HT1080 (cell line): Measurements from ENCODE around the gene SUGP1. TPM values are rescaled to one million over a fixed set of nuclear protein-coding genes. Genes with fewer than 3 reads are reported as not detected.
"Not testable (repeated sequence)": the region's sequence is repeated elsewhere in the genome, so short reads cannot be mapped to it uniquely, and the experiment has no call there.

Experiments
- DNase-seq: peaks from one replicate; pipeline ENCODE4 v3.0.0-alpha.2; 2015; ENCODE audit warnings: low read depth
- polyA plus RNA-seq, 2 experiments: library from polyadenylated mRNA; depleted of rRNA; stranded (reverse); fragments of >200 nt; gene quantifications; 2 replicates each; pipeline ENCODE4 v1.2.3, GENCODE V29; 2015
- total RNA-seq: library from RNA; depleted of rRNA; stranded (reverse); fragments of >200 nt; shearing (Covaris generic); gene quantifications from 2 replicates; pipeline ENCODE4 v1.2.3, GENCODE V29; 2014; rRNA removed

The SUGP1 gene
- total RNA-seq: 49.8 and 55.4 TPM in 2 replicates
- polyA plus RNA-seq (2015; cell fraction: cytosol; rRNA removed): 30.9 and 35.5 TPM in 2 replicates
- 60.5 and 63.9 TPM in 2 replicates for polyA plus RNA-seq (2015; cell fraction: nucleus; rRNA removed)

- peak; percentile 91 for DNase-seq
These were observed at the start of gene SUGP1, which contains the start of gene MAU2 for GRCh38 chr19:19320361-19321140. TSS of gene SUGP1 (minus strand) at chr19:19320509. CDS start at chr19:19320496, 13 bp downstream. TSS of gene MAU2 (plus strand) at chr19:19320829. CDS start at chr19:19320860, 31 bp downstream.

DNA sequence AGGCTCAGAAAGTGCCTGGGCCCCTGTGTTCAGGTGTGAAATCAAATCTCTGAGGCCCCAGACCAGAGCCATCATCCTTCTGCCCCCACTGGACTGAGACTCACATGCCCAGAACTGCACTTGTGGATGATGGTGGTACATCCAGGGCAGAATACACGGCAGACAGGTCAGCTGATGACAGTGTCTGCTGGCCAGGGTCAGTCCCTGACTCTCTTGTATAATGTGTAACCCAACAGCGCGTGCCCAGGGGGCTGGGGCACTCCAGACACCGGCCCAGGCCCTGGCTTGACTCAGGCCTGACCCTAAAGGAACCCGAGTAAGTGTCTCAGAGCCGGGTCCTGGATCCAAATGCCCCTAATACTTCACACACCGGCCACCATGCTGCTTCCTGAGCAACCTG, 47.8 kb upstream of the SUGP1 start:
- DNase-seq: no peak

- peak; percentile 72 for DNase-seq
These were observed 46.4 kb upstream of the SUGP1 start for GRCh38 chr19:19366434-19367396.

- DNase-seq: no peak
These were observed 41.8 kb upstream of the SUGP1 start for GRCh38 chr19:19362075-19362474.

DNA sequence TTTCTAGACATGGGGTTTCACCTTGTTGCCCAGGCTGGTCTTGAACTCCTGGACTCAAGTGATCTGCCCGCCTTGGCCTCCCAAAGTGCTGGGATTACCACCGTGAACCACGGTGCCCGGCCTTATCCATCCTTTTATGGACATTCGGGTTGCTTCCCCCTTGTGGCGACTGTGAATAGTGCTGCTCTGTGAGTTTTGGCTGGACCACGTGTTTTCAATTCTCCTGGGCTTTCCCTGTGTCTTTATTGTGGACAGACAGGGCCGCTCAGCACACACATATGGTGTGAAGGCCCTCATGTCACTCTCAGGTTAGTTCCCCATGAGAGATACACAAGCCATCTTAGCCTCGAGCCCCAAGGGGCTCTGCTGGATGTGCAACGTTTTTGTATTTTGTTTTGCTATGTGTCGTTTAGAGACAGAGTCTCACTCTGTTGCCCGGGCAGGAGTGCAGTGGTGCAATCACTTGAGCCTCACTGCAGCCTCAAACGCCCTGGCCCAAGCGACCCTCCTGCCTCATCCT, 40.8 kb upstream of the SUGP1 start:
- peak; percentile 78 for DNase-seq

DNA sequence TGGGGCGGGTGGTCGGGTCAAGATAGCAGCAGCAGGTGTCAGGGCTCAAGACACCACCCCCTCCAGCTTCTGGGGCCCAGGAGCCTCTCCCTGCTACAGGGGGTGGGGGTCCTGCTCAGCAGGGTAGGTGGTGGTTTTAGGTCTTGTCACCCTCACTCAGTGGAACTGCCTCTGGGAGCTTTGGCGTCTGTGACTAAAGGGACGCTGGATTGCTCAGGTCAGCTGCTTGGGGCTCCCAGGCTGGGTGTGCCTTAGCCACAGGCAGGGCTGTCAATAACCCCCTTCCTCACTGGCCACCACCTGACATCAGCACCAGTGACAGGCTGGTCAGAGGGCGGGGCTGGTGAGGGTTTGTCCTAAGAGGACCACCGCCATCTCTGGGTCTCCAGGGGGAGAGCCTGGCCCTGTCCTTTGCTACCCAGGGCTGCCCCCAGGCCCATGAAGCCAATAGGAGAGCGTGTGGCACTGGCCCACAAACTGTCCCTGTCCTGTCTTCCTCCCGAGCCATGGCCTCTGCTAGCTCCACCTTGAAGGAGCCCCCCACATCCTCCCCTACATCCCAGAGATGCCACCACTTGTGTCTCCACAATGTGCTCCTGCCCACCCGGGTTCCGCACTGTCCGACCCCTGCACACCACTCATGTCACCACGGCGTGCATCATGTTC, 36.7 kb upstream of the SUGP1 start:
- no peak for DNase-seq

DNA sequence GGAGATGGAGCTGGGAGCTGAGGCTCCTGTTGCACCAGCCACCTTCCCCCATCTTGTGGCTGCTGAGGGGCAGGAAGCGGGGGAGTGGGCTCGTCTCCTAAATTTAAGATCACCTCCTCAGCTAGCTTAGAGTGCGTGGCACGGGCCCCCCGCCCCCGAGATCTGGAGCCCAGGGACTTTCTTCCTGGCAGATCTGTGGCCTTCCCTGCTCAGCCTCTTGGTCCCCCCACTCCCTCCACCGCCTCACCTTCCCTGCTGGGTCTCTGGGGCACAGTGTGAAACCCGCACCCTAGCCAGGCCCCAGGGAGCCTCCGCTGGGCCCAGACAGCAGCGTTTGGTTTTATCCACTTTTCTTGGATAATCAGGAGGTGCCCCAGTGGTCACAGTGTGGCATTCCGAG, 36.2 kb upstream of the SUGP1 start:
- no peak for DNase-seq

DNA sequence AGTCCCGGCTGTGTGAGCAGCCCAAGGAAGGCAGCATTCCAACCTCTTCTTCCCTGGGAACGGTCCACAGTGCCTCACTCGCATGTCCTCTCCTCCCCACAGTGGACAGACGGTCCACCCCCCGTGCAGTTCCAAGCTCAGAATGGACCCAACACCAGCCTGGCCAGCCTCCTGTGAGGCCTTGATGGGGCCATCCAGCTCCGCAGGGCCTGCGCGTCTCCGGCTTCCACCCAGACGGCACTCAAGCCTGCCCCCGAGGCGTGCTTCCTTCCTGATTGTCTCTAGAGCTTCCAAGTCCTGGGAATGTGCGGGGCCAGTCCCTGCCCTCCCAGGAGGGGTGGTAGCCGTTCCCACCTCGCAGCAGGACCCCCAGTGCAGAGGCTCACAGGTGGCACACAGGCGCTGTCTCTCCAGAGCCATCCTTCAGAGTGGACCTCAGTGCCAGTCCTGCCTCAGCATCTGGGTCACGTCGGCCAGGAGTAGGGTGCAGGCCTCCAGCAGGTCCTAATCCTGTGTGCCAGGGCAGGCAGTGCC, 35.4 kb upstream of the SUGP1 start:
- no peak for DNase-seq

DNA sequence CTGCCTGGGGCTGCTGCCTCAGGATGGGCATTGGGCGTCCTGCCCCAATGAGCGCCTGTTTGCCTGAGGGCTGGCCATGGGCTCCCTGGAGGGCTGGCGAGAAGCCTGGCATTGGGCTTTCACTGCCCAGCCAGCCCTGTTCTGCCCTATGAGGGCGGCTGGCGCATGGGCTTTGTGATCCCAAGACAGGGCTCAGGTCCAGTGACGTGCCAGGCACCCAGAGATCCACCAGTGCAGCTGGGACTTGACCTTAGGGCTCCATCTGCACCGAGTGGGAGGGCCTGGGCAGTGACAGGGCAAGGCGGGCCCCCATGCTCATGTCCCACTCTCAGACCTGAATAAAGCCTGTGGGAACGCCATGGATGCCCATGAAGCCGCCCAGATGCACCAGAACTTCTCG, 34.6 kb upstream of the SUGP1 start:
- DNase-seq: no peak

GRCh38 chr19:19354007-19354406, 33.7 kb upstream of the SUGP1 start:
- no peak for DNase-seq

DNA sequence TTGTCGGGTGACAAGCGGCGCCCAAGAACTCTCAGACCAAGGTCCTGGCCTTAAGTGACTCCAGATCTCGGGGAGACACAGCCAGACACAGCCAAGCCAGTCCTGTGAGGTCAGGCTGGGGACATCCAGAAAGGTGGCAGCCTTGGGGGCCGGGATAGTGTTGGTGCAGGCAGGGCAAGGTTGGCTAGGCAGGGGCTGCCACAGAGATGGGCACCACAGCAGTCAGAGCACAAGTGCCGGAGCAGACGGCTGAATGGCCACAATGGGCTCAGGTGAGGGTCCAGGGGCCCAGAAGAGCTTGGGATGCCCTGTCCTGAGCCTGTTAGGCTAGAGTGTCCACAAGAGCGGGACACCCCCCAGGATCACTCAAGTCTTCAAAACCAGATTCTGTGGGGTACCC, 32.5 kb upstream of the SUGP1 start:
- no peak for DNase-seq

- not testable (repeated sequence) for DNase-seq
These were observed 30.4 kb upstream of the SUGP1 start for GRCh38 chr19:19350756-19351155.

DNA sequence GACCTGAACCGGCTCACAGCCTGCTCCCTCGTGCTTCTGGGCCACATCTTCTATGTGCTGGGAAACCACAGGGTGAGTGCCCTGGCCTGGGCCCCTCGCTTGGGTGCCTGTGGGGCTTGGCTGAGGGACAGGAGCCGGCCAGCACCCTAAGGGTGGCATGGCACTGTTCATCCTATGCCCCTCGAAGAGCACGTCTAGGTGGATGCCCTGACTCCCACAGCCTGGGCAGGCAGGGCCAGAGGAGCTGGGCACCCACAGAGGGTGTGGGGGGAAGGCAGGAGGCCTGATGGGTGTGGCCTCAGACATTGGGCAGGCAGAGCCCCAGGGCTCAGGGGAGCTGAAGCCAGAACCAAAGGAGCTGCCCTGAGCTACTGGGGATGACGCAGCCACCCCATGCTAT, 29.1 kb upstream of the SUGP1 start:
- DNase-seq: no peak

DNA sequence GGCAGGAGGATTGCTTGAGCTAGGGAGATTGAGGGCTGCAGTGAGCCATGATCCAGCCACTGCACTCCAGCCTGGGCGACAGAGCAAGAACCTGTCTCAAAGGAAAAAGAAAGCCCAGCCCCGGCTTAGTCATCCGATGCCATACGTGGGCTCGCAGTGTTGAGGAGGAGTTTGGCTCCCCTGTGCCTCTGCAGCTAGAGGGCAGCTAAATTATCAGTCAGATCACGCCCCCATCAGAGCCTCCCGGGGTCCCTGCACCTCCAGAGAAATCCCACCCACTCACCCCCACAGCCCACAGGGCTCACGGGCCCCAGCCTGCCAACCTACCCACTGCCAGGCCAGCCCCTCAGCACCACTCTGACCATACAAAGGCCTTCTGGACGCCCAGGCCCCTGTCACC, 28.0 kb upstream of the SUGP1 start:
- DNase-seq: no peak

GRCh38 chr19:19347401-19348110, 27.2 kb upstream of the SUGP1 start:
- DNase-seq: no peak

DNA sequence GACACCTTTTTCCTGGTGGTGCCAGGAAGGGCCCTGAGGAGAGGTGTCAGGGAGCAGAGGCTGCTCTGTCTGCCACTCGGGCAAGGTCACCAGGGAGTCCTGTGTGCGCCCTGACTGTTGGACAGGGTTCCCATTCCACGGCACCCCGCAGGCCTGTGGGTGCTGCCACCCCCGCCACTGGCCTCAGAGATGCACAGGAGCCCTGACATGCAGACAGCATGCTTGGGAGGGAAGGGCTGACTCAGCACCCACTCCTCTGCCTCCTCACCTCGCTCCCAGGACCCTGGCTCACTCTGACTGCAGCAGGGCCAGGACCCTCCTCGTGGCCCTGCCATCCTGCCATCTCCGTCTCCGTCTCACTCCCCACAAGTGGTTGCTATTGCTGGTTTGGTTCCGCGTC, 25.7 kb upstream of the SUGP1 start:
- DNase-seq: no peak

GRCh38 chr19:19345232-19345631, 24.9 kb upstream of the SUGP1 start:
- no peak for DNase-seq

- DNase-seq: no peak
These were observed 23.5 kb upstream of the SUGP1 start for GRCh38 chr19:19343762-19344161.

DNA sequence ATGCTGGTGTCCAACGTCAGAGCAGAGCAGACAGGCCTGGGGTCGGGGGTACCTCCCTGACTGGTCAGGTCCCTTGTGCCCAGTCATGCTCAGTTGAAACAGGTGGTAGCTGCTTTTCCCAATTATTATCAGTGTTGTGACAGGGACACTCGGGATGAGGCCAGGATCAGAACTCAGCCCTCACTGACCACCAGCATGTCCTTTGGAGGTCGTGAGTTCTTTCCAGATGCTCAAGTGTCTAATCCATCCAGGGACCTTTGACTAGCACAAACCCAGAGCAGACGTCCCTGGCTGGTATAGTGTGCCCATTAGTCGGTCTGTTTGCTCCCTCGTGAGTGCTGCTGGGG, 22.7 kb upstream of the SUGP1 start:
- DNase-seq: no peak
